ENCODE results near the gene SYT1.
"Not testable (repeated sequence)": the region's sequence is repeated elsewhere in the genome, so short reads cannot be mapped to it uniquely, and the experiment has no call there.

Gene SYT1

GRCh38 chr12:79143803-79144202 is 279.2 kb downstream of the SYT1 start:
- no peak for DNase-seq (ENCODE audit: low spot score)

- no peak for DNase-seq (ENCODE audit: low spot score)
These were observed 287.4 kb downstream of the SYT1 start for GRCh38 chr12:79151956-79152355.

- no peak for DNase-seq (ENCODE audit: low spot score)
These were observed 291.1 kb downstream of the SYT1 start for GRCh38 chr12:79155683-79156082.

- DNase-seq (ENCODE audit: low spot score): no peak
These were observed 292.4 kb downstream of the SYT1 start for GRCh38 chr12:79156846-79157463.

- DNase-seq (ENCODE audit: low spot score): no peak
These were observed 296.8 kb downstream of the SYT1 start for GRCh38 chr12:79161249-79161934.

GRCh38 chr12:79162147-79162772 is 297.7 kb downstream of the SYT1 start:
- DNase-seq (ENCODE audit: low spot score): no peak

- DNase-seq (ENCODE audit: low spot score): no peak
These were observed 298.4 kb downstream of the SYT1 start for GRCh38 chr12:79162948-79163347.

GRCh38 chr12:79164890-79165289 is 300.3 kb downstream of the SYT1 start:
- no peak for DNase-seq (ENCODE audit: low spot score)

- no peak for DNase-seq (ENCODE audit: low spot score)
These were observed 304.1 kb downstream of the SYT1 start for GRCh38 chr12:79168687-79169086.

- DNase-seq (ENCODE audit: low spot score): no peak
These were observed 310.1 kb downstream of the SYT1 start for GRCh38 chr12:79174626-79175025.

- no peak for DNase-seq (ENCODE audit: low spot score)
These were observed 318.4 kb downstream of the SYT1 start for GRCh38 chr12:79183003-79183402.

GRCh38 chr12:79183926-79184325 is 319.4 kb downstream of the SYT1 start:
- no peak for DNase-seq (ENCODE audit: low spot score)

- DNase-seq (ENCODE audit: low spot score): no peak
These were observed 321.9 kb downstream of the SYT1 start for GRCh38 chr12:79186506-79186905.

- DNase-seq (ENCODE audit: low spot score): no peak
These were observed 322.5 kb downstream of the SYT1 start for GRCh38 chr12:79187032-79187431.

GRCh38 chr12:79191391-79191790 is 326.8 kb downstream of the SYT1 start:
- DNase-seq (ENCODE audit: low spot score): no peak

- no peak for DNase-seq (ENCODE audit: low spot score)
These were observed 330.0 kb downstream of the SYT1 start for GRCh38 chr12:79194595-79194994.

- no peak for DNase-seq (ENCODE audit: low spot score)
These were observed 334.6 kb downstream of the SYT1 start for GRCh38 chr12:79199166-79199565.

- DNase-seq (ENCODE audit: low spot score): no peak
These were observed 335.6 kb downstream of the SYT1 start for GRCh38 chr12:79200176-79200575.

GRCh38 chr12:79203058-79203647 is 338.6 kb downstream of the SYT1 start:
- DNase-seq (ENCODE audit: low spot score): no peak

GRCh38 chr12:79206871-79207270 is 342.3 kb downstream of the SYT1 start:
- no peak for DNase-seq (ENCODE audit: low spot score)

GRCh38 chr12:79210403-79210802 is 345.8 kb downstream of the SYT1 start:
- DNase-seq (ENCODE audit: low spot score): not testable (repeated sequence)

- no peak for DNase-seq (ENCODE audit: low spot score)
These were observed 352.7 kb downstream of the SYT1 start for GRCh38 chr12:79217306-79217705.

- DNase-seq (ENCODE audit: low spot score): no peak
These were observed 358.6 kb downstream of the SYT1 start for GRCh38 chr12:79223210-79223609.

Data from globus pallidus (tissue), 1 donor.